ENCODE data around the gene USP20.

- no peak for TF ChIP-seq CTCF (conservative IDR thresholded peaks at IDR 0.05)
- TF ChIP-seq ZFX (IDR thresholded peaks at IDR 0.05) = no peak
Observed at GRCh38 chr9:129914051-129914450, 78.8 kb downstream of the USP20 start.

Measured in C4-2B (cell line).